Thyroid gland (tissue), 4 donors: ENCODE measurements around the gene GYPA.
"Not testable (repeated sequence)": the region's sequence is repeated elsewhere in the genome, so short reads cannot be mapped to it uniquely, and the experiment has no call there.

ENCODE experiments used
- POLR2A ChIP-seq, 2 donors: fragments of 450-650 bp; IDR thresholded peaks; one replicate each; pipeline ENCODE4 v1.6.1; 2017; ENCODE audit warnings: antibody characterized with exemption in 2 of 2, mild to moderate bottlenecking in 2 of 2, moderate library complexity in 1 of 2
- TF ChIP-seq, protein P1 (sequence below), 6 experiments: fragments of 200-600 bp in 3 of 6; fragments of 450-650 bp in 3 of 6; sonication (generic) in 3 of 6; IDR thresholded peaks; one replicate each; pipeline ENCODE4 v1.5.1; 2016 to 2019; ENCODE audit warnings: antibody characterized with exemption in 6 of 6, mild to moderate bottlenecking in 2 of 6, inconsistent platforms in 1 of 6, moderate library complexity in 1 of 6

DNA sequence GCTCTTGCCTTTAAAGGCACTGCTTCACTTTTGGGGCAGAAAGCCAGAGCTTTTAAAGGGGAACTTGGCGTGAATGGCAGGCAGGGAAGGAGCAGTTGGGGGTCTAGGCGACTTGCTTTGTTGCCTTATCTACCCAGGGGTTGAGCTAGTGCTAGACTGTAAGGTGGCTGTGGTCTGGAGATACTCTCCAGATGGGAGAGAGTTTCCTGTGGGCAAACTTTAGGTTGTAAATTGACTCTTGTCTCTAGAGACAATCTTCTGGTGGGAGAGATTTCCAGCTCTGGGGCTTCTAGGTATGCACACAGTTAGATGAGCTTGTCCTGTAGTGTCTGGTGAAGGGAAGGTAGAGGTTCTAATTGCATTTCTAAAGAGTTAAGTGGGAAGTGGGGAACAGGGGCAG, 61.8 kb downstream of the GYPA start:
- TF ChIP-seq, protein P1, sequence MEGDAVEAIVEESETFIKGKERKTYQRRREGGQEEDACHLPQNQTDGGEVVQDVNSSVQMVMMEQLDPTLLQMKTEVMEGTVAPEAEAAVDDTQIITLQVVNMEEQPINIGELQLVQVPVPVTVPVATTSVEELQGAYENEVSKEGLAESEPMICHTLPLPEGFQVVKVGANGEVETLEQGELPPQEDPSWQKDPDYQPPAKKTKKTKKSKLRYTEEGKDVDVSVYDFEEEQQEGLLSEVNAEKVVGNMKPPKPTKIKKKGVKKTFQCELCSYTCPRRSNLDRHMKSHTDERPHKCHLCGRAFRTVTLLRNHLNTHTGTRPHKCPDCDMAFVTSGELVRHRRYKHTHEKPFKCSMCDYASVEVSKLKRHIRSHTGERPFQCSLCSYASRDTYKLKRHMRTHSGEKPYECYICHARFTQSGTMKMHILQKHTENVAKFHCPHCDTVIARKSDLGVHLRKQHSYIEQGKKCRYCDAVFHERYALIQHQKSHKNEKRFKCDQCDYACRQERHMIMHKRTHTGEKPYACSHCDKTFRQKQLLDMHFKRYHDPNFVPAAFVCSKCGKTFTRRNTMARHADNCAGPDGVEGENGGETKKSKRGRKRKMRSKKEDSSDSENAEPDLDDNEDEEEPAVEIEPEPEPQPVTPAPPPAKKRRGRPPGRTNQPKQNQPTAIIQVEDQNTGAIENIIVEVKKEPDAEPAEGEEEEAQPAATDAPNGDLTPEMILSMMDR (IDR thresholded peaks at IDR 0.05): not testable (repeated sequence)
- not testable (repeated sequence) for TF ChIP-seq POLR2A (IDR thresholded peaks at IDR 0.05)
